ENCODE results near the gene PGAM5.
"Not testable (repeated sequence)": the region's sequence is repeated elsewhere in the genome, so short reads cannot be mapped to it uniquely, and the experiment has no call there.

GRCh38 chr12:132758825-132759224 is 48.2 kb downstream of the PGAM5 start:
- TF ChIP-seq POLR2A, POLR2AphosphoS5 (IDR thresholded peaks at IDR 0.05): not testable (repeated sequence)
- TF ChIP-seq, protein P1, sequence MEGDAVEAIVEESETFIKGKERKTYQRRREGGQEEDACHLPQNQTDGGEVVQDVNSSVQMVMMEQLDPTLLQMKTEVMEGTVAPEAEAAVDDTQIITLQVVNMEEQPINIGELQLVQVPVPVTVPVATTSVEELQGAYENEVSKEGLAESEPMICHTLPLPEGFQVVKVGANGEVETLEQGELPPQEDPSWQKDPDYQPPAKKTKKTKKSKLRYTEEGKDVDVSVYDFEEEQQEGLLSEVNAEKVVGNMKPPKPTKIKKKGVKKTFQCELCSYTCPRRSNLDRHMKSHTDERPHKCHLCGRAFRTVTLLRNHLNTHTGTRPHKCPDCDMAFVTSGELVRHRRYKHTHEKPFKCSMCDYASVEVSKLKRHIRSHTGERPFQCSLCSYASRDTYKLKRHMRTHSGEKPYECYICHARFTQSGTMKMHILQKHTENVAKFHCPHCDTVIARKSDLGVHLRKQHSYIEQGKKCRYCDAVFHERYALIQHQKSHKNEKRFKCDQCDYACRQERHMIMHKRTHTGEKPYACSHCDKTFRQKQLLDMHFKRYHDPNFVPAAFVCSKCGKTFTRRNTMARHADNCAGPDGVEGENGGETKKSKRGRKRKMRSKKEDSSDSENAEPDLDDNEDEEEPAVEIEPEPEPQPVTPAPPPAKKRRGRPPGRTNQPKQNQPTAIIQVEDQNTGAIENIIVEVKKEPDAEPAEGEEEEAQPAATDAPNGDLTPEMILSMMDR (IDR thresholded peaks at IDR 0.05 in 8 of 11, conservative IDR thresholded peaks at IDR 0.05 in 3 of 11): not testable (repeated sequence)
